HG03571 (cell line): ENCODE data around the gene YPEL1.

Experiments used
- ATAC-seq: cut with Tn5 transposase; IDR thresholded peaks from one replicate; pipeline ENCODE4 v1.9.1; 2021; ENCODE audit not compliant: unreplicated experiment

The YPEL1 gene

DNA sequence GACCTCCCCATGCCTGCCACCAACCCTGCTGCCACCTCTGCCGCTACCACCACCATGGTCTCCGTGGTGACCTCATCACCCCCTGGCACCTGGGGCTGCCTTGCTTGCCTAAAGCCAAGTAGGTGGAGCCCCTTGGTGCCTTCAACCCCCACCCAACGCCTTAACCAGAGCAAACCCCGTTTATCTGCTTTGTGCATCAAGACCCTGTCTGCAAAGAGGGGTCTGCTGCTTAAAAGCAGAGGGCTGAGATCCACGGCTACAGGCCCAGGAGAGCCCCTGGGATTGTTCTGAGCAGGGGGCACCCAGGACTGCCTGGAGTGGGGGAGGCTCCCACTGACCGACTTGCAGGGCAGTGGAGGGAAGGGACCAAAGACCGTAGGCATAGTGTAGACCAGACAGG, 74.7 kb downstream of the YPEL1 start:
- no peak for ATAC-seq

GRCh38 chr22:21659864-21660525, 75.6 kb downstream of the YPEL1 start:
- ATAC-seq = no peak

DNA sequence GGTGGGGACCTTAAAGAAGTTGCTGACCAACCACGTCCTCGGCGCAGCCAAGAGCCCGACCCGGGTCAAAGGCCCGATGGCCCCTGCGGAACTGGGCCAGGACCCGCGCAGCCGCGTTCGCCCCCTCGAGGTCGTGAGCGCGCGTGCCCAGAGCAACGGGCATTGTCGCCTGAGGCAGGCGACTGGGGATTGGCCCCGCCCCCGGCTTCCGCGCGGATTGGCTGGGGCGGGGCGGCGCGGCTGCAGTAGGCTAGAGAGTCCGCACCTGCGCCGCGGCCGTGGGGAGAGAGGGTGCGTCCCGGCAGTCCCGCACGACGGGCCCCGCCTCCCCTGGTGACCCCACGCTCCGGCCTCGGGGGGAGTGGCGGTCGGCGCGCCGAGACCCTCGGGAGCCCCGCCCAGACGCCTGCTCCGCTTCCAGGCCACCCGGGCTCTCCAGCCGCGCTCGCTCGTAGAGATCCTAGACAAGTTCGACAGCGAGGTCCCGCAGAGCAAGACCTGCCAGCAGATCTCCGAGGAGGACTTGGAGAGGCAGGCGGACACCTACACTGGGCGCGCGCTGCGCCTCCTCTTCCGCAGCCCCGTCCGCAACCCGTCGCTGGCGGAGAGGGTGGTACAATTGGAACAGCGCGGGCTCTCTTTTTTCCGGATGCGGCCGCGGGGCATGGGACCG, 78.1 kb downstream of the YPEL1 start:
- ATAC-seq = peak; percentile 46

DNA sequence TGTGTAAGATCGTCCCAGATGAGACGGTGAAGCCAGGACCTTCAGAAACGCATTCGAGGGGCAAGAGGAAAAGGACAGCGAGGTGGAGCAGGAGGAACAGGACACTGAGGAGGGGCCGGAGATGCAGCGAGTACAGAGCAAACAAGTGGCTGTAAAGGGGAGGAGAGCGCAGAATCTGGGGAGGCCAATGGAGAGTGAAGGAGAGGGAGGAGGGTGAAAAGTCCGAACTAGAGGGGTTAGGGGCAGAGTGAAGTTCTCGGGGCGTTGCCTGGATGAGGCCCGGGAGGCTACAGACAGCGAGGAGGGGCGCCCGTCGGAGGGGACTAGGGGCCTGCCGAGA, 78.6 kb downstream of the YPEL1 start:
- ATAC-seq = no peak

DNA sequence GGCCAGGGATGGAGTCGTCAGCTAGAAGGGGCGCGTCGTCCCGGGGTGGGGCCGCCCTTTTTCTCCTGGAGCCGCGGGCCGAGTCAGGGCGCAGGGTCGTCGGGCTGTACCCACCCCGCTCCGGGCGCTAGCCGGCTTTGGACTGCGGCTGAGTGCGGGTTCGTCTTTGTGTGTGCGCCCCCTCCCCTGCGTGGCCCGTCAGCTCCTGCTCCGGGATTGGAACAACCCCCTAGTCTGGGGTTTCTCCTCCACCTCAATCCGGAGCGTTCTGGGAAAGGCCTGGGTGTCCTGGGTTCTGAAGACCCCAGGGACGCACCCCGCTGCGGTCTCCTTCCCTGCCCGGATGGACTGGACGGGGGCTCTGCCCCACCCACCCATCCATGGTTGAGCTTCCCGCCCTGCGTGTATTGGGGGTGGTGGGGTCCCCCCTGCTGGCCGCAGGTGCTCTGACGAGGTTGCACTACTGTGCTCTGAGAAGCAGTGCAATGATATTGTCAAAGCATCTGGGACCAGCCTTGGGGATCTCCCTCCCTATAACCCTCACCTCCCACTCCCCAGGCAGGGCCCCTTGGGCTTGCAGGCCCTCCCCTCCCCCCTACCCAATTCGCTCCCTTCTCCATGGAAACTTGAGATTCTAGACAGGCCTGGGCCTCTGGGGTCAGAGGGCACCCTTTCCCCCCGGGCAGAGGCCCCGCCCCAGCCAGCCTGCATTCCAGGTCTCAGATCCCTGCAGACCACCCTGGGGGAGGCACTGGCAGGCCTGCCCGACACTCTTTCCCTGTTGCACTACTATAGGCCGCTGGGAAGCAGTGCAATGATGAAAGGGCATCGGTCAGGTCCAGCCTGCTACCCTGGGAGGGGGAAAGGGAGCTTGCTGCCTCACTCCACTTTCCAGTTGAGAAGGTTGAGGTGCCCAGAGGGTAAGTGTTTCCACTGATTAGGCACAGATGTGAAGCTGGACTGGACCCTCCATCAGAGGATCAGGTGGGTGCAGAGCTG, 82.7 kb downstream of the YPEL1 start:
- no peak for ATAC-seq

DNA sequence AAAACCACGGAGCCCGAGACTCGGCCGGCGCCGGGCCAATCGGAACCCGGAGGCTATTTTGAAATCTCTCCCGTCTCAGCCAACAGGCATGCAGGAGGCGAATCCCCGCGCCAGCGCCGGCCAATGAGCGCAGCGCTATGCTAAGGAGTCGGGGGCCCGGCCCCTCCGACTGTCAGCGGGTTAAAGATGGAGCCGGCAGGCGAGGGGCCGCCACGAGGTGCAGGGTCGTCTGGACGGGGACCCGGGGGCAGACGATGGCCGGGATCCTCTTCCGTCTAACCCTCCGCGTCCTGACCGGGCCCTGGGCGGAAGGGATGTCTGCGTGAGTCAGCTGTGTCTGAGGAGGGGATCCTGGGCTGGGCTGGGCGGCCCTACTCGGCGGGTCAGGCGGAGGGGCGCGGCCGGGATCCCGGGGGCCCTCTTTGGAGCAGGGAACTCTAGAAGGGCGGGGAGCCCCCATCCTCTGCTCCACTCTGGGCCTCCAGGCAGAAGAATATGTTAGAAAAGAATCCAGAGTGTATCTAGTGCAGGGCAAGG, 83.5 kb downstream of the YPEL1 start:
- ATAC-seq = peak; percentile 80

DNA sequence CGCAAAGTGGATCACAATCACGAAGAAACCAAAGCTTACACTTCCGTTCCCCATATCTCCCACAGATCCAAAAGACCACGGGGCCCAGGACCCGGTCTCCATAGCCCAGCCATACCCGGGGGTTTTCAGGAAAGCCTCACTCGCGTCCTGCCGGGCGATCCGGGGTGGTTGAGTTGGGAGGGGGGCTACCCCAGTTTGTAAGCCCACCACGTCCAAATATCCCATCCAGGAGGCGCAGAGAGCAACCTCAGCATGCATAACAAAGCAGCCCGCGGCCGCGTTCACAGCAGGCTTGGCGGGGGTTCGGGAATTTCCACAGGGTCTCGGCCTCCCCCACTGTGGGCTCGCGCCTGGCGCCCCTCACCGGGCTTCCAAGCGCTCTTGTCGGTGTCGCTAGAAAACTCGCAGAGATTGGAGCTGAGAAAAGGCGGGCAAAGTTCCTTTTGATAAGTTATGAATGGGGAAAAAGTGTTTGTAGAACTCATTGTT, 84.0 kb downstream of the YPEL1 start:
- peak; percentile 24 for ATAC-seq

- no peak for ATAC-seq
Measured at GRCh38 chr22:21650823-21651520, 84.6 kb downstream of the YPEL1 start.

DNA sequence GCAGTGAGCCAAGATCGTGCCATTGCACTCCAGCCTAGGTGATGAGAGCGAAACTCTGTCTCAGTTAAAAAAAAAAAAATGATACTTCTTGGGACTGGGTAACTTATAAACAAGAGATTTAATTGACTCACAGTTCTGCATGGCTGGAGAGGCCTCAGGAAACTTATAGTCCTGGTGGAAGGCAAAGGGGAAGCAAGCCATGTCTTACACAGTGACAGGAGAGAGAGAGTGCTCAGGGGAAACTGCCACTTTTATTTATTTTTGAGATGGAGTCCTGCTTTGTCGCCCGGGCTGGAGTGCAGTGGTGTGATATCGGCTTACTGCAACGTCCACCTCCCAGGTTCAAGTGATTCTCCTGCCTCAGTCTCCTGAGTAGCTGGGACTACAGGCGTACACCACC, 85.3 kb downstream of the YPEL1 start:
- no peak for ATAC-seq
